NCI-H2196 treated with DMSO at 0.1 percent for 48 hours (cell line): Measurements from ENCODE around the gene KLHL35.

Experiments used
- DNase-seq: peaks from one replicate; lab custom pipeline; 2025; ENCODE audit not compliant: unreplicated experiment; lab: John Stamatoyannopoulos, UW

Gene KLHL35

DNA sequence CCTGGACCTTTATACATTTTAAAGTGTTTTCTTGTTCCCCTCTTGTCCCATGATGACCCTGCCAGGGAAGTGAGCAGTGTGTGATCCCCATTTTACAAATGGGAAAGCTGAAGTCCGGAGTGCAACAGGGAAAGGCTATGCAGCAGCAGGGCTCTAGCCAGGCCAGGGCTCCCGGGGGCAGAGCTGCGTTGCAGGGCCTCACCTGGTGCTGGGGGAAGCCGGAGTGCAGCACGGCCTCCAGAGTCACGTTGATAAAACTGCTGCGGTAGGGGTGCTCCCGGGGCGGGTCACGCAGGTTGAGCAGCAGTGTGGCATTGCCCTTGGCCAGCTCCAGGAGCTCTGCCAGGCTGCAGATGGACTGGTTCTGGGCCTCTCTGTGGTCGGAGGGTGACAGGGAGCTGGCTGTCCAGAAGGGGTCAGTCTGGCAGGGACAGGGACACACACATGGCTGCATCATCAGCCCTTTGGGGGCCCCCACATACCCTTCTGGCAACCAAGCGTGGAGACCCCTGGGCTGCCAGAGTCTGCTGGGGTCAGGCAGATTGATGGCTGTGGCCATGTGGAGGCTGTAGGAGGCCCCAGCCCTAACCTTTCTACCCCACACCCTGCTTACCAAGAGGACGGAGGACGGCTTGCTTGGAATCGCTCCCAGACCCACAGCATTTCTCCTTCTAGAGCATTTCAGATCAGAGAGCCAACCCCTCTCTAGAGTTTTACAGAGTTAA lies 9.3 kb upstream of the KLHL35 start:
- DNase-seq: no peak

DNA sequence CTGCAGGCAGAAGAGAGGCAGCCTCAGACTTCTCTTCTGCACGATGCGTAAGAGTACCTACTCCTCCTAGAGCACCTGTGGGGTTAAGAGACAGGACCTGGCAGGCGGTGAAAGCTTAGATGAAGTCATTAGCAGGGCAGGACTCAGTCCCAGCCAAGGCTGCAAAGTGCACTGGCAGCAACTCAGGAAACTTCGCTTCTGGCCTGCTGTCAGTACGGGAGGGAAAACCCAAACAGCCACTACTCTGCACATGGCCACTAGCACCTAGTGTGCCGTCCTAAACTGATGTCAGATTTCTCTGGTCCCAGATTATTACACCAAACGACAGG lies 8.8 kb upstream of the KLHL35 start:
- DNase-seq: no peak

DNA sequence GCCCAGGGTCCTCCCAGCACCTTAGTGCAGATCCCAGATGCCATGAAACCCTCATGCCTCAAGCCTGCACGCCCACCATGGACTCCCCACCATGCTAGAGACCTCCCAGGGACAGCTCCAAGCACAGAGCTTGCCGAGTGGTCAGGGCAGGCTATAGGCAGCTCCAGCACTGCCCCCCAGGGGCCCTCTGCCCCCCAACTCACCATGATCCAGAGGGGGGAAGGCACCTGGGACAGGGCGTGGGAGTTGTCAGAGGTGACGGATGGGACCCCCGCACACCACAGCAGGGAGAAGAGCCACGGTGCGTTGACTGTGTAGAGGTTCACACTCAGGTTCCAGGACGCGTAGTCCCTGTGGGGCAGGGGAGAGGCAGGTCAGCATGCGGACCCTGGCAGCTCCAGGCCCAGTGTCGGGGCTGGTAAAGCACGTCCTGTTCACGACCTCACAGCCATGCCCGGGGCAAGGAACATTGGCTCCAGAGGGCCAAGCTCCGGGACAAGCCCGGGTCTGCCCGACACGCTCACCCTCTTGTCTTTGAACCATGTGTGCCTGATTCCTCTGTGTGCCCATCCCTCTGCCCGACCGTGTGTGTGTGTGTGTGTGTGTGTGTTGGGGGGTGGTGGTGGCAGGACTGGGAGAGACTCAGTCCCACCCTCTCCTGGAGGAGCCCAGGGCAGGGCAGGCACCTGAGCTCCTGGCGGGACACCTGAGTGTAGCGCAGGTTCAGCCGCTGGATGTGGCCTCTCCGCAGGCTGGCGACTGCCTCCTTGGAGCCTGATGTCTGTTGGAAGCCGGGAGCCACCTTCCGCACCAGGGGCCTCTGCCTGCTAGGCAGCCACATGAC lies 8.2 kb upstream of the KLHL35 start:
- no peak for DNase-seq

DNA sequence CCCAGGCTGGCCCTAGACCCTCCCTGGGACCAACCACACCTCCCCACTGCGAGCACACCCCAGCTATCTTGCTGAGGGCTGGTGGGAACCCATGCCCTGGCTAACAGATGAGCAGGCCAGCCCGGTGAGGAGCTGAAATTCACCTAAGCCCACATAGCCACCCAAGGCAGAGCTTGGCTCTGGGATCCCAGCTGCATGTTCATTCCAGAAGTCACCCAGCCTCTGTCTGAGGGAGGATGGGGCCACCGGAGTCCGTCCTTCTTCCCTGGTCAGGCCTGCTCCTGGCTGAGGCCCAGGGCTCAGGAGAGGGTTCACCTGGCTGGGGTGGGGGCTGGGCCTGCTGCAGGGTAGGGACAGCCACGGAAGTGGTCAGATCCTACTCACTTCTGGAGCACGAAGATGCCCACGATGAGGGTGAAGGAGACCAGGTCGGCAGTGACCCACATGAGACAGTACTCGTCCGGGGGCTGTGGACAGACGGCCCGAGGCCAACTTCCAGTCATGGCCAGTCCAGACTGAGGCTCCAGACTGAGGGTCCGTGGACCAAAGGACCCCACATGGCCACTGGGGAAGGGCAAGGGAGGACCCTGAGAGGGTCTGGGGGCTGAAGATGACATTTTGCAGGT lies 6.6 kb upstream of the KLHL35 start:
- no peak for DNase-seq

DNA sequence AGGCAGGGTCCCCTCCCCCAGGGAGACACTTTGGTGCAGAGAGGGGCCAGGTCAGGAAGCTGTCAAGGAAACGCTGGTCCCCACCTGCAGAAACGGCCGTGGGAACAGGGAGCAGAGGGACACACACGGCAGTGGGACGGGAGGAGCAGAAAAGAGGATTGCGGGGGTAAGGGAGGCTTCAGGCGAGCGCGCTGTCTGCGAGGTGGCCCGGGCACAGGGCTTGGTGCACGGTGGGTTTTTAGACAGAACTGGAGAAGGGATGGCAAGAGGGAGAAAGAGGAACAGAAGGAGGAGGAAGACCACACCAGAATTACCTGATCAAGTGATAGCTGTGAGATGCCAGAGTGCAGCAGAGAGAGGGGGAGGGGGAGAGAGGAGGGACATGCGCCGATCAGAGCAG lies 6.0 kb upstream of the KLHL35 start:
- no peak for DNase-seq

DNA sequence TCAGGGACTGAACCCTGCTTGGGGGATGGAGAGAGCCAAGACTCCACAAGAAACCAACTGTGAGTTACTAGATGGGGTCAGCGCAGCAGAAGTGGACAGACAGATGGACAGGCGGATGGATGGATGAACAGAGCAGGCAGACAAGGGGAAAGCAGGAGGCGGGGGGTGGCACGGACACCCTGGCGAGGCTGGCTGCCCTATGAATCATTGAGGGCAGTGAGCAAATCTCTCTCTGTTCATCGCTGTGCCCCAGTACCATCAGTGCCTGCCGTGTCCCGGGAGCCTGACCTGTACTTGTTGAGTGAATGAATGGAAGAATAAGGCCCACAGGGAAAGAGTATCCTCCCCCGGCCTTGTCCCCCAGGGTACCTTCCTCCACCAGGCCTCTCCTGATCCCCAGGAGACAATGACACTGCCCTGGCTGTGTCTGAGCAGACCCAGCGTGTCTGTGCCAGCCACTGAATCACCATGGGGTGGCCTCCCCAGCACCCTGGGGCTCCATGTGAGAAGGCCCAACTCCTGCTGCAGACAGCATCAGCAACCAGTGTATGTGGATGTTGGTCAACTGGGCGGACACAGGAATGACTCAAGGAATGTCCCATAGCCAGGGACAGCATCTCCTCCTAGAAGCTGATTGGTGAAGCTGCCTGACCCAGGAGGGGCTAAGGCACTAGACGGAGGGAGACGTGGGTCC lies 5.1 kb upstream of the KLHL35 start:
- DNase-seq: no peak

DNA sequence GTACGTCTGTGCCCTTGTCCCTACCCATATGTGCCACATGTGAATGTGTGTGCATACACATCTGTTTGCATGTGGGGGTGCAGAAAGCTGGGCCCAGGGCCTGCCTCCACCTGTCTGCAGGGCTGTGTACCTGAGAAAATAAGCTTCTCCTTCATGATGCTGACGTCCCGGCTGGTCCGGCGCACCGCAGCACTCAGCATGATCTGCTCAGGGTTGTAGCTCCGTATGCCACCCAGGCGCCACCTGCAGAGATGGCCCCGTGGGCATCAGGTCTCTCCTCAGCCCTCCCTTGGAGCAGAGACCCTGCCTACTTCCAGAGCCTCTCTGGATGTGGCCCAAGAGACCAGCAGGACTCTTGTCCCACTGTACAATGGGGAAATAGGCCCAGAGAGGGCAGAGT lies 3.8 kb upstream of the KLHL35 start:
- DNase-seq: no peak

DNA sequence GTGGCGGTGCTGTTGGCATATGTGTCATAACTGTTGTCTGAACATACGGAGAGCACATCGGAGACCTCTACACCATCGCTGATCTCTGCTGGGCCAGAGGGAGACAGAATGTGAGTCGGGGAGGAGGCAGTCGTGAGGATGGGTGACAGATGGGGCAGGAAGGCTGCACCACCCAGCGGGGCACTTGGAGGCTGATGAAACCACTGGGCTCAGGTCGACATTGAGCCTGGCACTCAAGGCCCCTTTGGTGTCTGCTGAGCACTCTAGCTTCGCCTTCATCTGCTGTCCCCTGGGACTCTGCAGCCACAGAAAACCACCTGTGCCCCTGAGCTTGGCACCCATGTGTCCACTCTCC lies 2.5 kb upstream of the KLHL35 start:
- no peak for DNase-seq

DNA sequence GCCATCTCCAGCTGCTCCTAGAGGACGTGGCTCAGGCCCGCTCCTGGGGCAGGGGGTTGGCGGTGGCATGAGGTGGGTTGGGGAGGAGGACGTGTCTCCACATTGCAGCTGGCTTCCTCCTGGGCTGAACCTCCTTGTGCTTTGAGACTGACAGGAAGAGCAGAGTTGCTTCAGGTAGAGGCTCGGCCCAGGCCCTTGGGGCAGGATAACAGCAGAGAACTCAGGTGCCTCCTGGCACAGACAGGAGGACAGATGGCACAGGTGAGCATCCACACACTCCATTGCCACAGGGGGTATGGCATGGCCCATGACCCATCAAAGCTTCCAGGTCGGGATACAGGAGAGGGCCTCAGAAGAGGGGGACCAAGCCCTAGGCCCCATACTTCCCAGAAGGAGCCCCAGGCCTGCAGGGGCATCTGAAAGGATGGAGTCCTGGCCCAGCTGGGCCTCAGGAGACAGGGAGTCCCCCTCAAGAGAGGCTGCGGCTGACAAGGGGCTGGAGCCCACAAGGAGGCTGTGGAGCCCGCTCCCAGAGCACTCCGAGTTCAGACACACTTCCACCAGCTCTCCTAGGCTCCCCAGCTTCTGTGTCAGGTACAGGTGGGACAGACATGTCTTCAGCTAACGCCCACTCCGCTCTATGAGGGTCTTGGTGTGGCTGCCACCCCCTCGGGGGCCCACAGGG lies 2.0 kb upstream of the KLHL35 start:
- DNase-seq: no peak

DNA sequence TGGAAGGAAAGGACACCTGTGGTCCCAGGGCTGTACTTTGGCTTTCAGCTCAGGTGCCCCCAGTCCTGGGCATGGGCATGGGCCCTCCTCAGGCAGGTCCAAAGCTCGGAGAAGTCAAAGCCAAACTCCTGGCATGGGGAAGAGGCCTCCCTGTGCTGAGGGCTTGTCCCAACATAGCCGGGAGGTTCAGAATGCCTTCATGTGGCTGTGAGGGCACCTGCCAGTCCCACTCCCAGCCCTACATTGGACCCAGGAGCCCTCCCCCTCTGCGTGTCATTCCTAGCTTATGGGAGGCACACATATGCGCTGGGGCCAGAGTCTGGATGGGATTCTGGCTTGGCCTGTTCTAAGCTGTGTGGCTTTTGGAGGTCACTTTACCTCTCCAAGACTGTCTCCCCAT lies 1.0 kb upstream of the KLHL35 start:
- no peak for DNase-seq

DNA sequence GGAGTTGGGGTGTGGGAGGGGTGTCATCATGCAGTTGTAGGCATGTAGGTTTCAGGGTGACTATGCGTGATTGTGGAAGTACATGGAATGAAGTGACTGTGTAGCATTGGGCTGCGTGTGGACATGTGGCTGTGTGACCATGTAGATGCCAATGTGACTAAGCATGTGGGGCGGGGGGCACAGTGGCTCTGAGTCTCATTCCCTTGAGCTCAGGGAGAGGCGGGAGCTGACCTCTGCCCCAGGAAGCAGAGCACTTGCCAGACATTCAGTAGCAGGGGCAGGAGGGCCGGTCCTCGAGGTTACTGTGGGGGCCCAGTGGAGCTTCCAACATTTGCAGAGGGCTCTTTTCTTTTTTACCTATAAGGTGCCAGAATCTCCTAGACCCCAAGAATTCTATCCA lies 440 bp upstream of the KLHL35 start:
- no peak for DNase-seq

DNA sequence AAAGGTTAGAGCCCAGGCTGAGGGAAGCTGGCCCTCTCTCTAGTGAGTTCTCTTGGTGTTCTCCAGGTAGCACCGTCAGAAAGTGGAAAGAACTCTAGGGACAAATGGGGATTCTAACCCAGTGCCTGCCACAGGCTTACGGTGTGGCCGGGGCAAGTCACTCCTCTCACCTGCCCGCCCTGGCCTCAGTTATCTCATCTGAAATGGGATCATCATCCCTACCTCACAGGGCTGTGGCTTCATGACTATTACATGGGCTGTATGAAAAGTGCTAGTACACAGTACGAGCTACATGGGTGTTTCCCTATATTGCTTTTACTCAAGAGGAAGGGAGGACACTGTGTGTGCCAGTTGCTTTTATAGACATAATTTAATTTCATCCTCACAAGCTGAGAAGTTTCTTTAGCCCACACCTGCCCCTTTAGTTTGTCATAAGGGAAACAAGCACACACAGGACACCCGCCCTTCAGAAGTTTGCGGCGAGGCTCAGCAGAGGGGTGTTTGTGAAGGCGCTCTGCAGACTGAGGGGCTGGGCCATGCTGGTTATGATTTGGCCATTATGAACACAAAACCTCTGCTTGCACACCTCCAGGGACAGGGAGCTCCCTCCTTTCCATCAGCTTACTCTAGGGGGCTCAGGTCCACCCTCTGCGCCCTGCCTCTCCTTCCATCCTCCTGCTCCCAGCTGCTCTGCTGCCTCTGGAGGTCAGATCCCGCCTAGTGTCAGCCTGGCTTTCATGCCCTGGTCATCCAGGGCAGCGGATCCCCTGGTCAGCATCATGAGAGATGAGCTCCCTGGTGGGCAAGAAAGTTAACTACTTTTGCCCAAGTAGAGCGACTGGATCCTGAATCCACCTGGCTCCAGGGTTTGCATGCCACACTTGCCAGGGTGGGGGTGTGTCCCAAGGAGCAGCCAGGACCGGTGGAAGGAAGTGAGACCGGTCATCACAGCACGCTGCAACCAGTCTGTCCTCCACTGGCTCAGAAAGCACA lies 1.2 kb downstream of the KLHL35 start:
- no peak for DNase-seq

DNA sequence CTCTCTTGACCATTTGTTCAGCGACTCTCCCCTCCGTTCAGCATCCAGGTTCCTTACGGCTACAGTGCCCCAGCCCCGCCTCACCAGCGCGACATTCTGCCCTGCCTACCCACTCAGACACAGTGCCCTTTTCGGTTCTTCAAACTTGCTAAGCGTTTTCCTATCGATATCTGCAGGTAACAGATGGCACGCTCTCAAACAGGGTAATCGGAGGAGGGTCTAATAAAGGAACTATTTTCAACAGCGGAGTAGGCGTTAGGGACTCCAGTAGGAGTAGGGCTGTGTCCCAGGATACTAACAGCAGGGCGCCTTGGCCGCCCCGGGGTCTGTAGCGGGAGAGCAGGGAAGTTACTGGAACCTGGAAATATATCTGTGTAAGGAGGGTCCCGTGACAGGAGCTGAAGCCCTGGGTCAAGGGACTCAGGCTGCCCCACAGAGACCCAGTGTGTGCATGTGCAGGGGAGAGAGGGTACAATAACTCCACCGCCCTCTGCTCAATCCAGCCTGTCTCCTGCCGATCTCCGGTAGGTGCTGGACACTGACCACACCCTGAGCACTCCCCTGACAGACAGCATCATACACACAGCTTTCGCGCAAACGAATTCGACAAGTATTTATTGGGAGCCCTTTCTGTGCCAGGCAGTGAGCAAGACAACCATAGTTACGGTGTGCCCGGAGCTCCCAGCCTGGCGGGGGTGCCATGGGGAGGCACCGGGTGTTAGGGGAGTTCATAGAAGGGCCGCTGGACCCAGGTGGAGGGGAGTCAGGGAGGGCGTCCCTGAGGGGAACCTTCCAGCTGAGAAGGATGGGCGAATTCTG lies 2.1 kb downstream of the KLHL35 start:
- no peak for DNase-seq

DNA sequence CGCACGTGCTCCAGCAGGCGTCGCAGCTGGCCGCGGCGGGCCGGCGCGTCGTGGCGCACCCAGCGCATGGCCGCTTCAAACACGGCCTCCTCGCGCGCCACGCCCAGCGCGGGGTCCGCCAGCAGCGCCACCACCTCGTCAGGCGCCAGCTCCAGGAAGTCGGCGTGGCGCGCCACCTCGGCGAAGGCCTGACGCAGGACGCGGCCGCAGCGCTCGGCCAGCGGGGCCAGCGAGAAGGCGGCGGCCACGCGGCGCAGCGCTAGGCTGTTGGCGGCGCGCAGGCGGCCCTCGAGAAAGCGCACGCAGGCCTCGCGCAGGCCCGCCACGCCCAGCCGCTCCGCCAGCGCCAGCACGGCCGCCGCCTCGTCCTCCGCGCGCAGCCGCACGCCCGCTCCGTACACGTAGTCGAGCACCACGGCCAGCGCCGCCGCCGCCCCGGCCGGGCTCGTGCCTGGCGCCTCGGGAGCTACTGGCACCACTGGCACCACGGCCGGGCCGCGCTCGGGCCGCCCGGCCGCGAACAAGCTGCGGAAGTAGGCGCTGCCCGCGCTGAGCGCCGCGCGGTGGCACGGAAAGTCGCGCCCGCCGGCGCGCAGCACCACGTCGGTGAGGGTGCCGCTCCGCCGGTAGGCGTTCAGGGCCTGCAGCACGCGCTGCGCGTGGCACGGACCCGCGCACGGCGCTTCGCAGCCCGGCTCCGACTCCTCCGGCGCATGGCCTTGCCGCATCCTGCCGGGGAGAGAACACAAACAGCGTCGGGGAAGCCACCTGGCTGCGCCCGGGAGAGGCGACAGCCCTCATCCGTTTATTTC lies 2.9 kb downstream of the KLHL35 start:
- peak; percentile 68 for DNase-seq

DNA sequence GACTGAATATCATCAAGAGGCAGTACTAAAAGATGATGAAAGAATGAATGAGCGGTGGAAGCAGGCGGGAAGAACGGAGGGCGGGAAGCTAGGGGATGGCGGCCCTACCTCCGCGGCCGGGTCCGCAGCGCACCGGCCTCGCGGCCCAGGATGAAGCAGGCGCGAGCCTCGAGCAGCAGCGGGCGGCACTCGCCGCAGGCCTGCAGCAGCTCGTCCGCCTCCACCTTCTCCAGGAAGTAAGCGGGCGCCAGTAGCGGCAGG lies 3.4 kb downstream of the KLHL35 start:
- DNase-seq: no peak

DNA sequence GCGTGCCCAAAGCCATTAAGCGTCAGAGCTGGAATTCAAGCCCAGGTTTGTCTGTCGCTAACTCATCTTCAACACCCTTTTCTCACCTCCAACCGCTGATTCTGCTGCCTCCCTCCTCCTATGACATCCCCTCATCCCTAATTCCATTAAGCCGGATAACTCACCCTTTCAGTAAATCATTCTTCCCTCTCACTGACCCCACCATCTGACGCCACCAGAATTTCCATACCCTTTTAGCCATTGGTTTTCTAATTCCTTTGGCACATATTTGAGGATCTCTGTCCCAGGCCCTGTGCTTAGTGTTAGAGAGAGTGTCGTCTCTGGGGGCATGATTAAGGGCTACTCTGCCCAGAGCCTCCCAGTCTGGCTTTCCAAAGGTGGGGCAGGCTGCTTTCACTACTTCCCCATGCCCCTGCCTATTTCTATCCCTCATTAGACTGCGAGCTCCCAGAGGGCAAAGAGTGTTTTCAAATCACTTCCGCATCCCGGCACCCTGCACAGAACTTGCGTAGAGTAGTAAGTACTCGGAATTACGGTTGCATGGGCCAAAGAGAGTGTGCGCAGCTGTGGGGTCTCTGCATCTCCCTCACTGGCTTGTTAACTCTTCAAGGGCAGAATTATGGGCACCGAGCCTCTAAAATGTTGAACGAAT lies 3.9 kb downstream of the KLHL35 start:
- DNase-seq: no peak

DNA sequence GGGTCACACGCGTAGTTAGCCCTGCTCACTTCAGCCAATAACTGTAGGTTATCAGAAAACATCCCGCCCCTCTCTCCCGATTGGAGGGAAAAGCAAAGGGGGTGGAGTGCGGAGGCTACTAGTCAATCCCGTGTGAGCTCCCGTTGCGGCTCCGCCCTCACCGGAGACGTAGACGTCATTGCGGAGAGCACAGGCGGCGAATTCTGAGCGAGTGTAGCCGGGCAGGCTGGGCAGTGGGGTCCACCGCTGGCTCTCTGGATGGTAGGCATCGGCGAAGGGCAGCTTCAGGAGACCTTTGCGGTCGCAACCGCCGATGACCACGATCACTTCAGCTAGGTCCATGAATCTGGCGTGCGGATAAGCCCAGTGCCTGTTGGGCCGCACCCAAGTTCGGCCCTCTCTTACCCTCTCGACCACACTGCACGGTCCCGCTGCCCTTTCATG lies 4.7 kb downstream of the KLHL35 start:
- DNase-seq: no peak

DNA sequence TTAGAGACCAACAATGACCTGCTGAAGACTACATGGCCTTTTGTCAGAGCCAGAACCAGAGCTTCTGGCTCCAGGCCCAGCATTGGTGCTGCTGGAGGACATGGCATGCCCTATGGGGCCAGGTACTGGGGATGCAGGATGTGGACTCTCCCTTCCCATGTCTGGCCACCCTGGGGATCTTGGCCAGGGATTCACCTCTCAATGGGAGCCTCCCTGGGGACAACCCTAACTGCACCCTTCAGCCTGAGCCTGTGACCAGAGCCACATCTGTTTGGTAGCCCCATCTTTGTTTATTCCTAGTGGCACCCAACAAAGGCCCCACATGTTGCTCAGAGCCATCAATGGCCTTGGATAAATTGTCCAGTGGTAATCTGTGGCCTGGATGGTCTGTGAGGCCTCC lies 5.8 kb downstream of the KLHL35 start:
- DNase-seq: no peak
